ENCODE measurements around the gene TRIAP1.

Gene TRIAP1

GRCh38 chr12:120479458-120479857 lies 33.3 kb upstream of the TRIAP1 start:
- no peaks in the 10 kb centered on the region for H3K27me3 ChIP-seq
- H3K4me1 ChIP-seq, result no peaks in the 10 kb centered on the region; the same call in 1 of the 2 replicates
- no peak for DNase-seq
- H3K36me3 ChIP-seq, result peaks cover 4% of the 10 kb centered on the region; the same call in 1 of the 2 replicates
- no peak overlapping the region for H3K4me3 ChIP-seq (ENCODE audit: low read depth, low read length)
- TF ChIP-seq CTCF (IDR thresholded peaks at IDR 0.05; ENCODE audit: low read depth, low read length), result no peak
- H3K9me3 ChIP-seq, result no peaks in the 10 kb centered on the region

- H3K9me3 ChIP-seq, result no peaks in the 10 kb centered on the region
- DNase-seq, result no peak
- no peaks in the 10 kb centered on the region; the same call in 1 of the 2 replicates for H3K4me1 ChIP-seq
- H3K36me3 ChIP-seq, result no peaks in the 10 kb centered on the region
- no peaks in the 10 kb centered on the region for H3K27me3 ChIP-seq
- no peak for TF ChIP-seq CTCF (IDR thresholded peaks at IDR 0.05; ENCODE audit: low read depth, low read length)
- H3K4me3 ChIP-seq (ENCODE audit: low read depth, low read length), result no peak overlapping the region
These were observed 29.5 kb upstream of the TRIAP1 start for GRCh38 chr12:120475643-120476042.

- peak; percentile 30 for DNase-seq
- no peaks in the 10 kb centered on the region for H3K36me3 ChIP-seq
- no peaks in the 10 kb centered on the region; the same call in 1 of the 2 replicates for H3K4me1 ChIP-seq
These were observed 28.4 kb upstream of the TRIAP1 start for GRCh38 chr12:120474616-120474960.

GRCh38 chr12:120473807-120474615 lies 27.8 kb upstream of the TRIAP1 start:
- H3K9me3 ChIP-seq, result no peaks in the 10 kb centered on the region
- no peaks in the 10 kb centered on the region for H3K36me3 ChIP-seq
- no peak for TF ChIP-seq CTCF (IDR thresholded peaks at IDR 0.05; ENCODE audit: low read depth, low read length)
- no peak overlapping the region for H3K4me3 ChIP-seq (ENCODE audit: low read depth, low read length)
- H3K4me1 ChIP-seq, result no peaks in the 10 kb centered on the region; the same call in 1 of the 2 replicates
- no peaks in the 10 kb centered on the region for H3K27me3 ChIP-seq
- no peak for DNase-seq

More at GRCh38 chr12:120474616-120474960, 28.4 kb upstream of the TRIAP1 start:
- no peaks in the 10 kb centered on the region for H3K27me3 ChIP-seq
- no peak for TF ChIP-seq CTCF (IDR thresholded peaks at IDR 0.05; ENCODE audit: low read depth, low read length)
- H3K4me3 ChIP-seq (ENCODE audit: low read depth, low read length), result no peak overlapping the region
- no peaks in the 10 kb centered on the region for H3K9me3 ChIP-seq

- H3K27me3 ChIP-seq, result no peaks in the 10 kb centered on the region
- H3K4me1 ChIP-seq, result no peaks in the 10 kb centered on the region; the same call in 1 of the 2 replicates
- no peak for DNase-seq
- peaks cover 1% of the 10 kb centered on the region; the same call in 1 of the 2 replicates for H3K36me3 ChIP-seq
- TF ChIP-seq CTCF (IDR thresholded peaks at IDR 0.05; ENCODE audit: low read depth, low read length), result no peak
- H3K4me3 ChIP-seq (ENCODE audit: low read depth, low read length), result no peak overlapping the region
- no peaks in the 10 kb centered on the region for H3K9me3 ChIP-seq
These were observed 26.3 kb upstream of the TRIAP1 start for GRCh38 chr12:120472521-120472920.

GRCh38 chr12:120470150-120470784 lies 24.1 kb upstream of the TRIAP1 start:
- Histone ChIP-seq H3K9me3 (no peaks in the 10 kb centered on the region), H3K36me3 (peaks cover 16% of the 10 kb centered on the region), H3K27me3 (no peaks in the 10 kb centered on the region), H3K4me1 (no peaks in the 10 kb centered on the region; the same call in 1 of the 2 replicates), H3K4me3 (ENCODE audit: low read depth, low read length) (peak overlapping the region; percentile 92)
- DNase-seq, result no peak
- TF ChIP-seq CTCF (IDR thresholded peaks at IDR 0.05; ENCODE audit: low read depth, low read length), result no peak

All from BE2C (cell line).